HEK293 (cell line): Measurements from ENCODE around the gene LILRA6.

Source experiments
- HIC1 ChIP-seq: fragments of 450-650 bp; formaldehyde crosslinking; IDR thresholded peaks from 2 replicates; pipeline ENCODE4 v1.5.1; 2016; ENCODE audit warnings: missing biosample characterization, missing genetic modification characterization
- KLF16 ChIP-seq: fragments of 450-650 bp; formaldehyde crosslinking; IDR thresholded peaks from 2 replicates; pipeline ENCODE4 v1.5.1; 2017; ENCODE audit warnings: missing biosample characterization, missing genetic modification characterization
- PATZ1 ChIP-seq: fragments of 450-650 bp; formaldehyde crosslinking; IDR thresholded peaks from 2 replicates; pipeline ENCODE4 v1.5.1; 2016; ENCODE audit warnings: missing biosample characterization, missing genetic modification characterization
- SETDB1 ChIP-seq: IDR thresholded peaks from one replicate; pipeline ENCODE4 v1.6.1; 2017; ENCODE audit warnings: mild to moderate bottlenecking, low read length, moderate library complexity, mixed read lengths; ENCODE audit not compliant: insufficient read length
- SP2 ChIP-seq: fragments of 450-650 bp; formaldehyde crosslinking; IDR thresholded peaks from 2 replicates; pipeline ENCODE4 v1.5.1; 2016; ENCODE audit warnings: missing biosample characterization, missing genetic modification characterization
- ZBTB17 ChIP-seq: fragments of 450-650 bp; formaldehyde crosslinking; IDR thresholded peaks from 2 replicates; pipeline ENCODE4 v1.5.1; 2016; ENCODE audit warnings: missing biosample characterization, missing genetic modification characterization
- ZBTB21 ChIP-seq: fragments of 450-650 bp; formaldehyde crosslinking; IDR thresholded peaks from 2 replicates; pipeline ENCODE4 v1.5.1; 2017; ENCODE audit warnings: missing biosample characterization, missing genetic modification characterization
- ZFHX2 ChIP-seq: fragments of 450-650 bp; formaldehyde crosslinking; conservative IDR thresholded peaks from 2 replicates; pipeline ENCODE4 v1.5.1; 2016; ENCODE audit warnings: missing biosample characterization, missing genetic modification characterization
- ZNF10 ChIP-seq: fragments of 450-650 bp; formaldehyde crosslinking; IDR thresholded peaks from 2 replicates; pipeline ENCODE4 v1.5.1; 2017; ENCODE audit warnings: missing biosample characterization, missing genetic modification characterization
- ZNF324 ChIP-seq: fragments of 450-650 bp; formaldehyde crosslinking; IDR thresholded peaks from 2 replicates; pipeline ENCODE4 v1.5.1; 2016; ENCODE audit warnings: missing biosample characterization, missing genetic modification characterization
- ZNF341 ChIP-seq: fragments of 450-650 bp; formaldehyde crosslinking; IDR thresholded peaks from 2 replicates; pipeline ENCODE4; 2016; ENCODE audit warnings: low read depth, missing biosample characterization, missing genetic modification characterization
- ZNF350 ChIP-seq: fragments of 450-650 bp; formaldehyde crosslinking; IDR thresholded peaks from 2 replicates; pipeline ENCODE4 v1.5.0; 2017; ENCODE audit warnings: missing biosample characterization, mild to moderate bottlenecking, missing genetic modification characterization
- ZNF37A ChIP-seq: fragments of 450-650 bp; IDR thresholded peaks from 2 replicates; pipeline ENCODE4 v1.5.1; 2018; ENCODE audit warnings: missing biosample characterization, missing genetic modification characterization
- ZNF423 ChIP-seq: fragments of 450-650 bp; formaldehyde crosslinking; IDR thresholded peaks from 2 replicates; pipeline ENCODE4 v1.5.1; 2016; ENCODE audit warnings: missing biosample characterization, missing genetic modification characterization
- ZNF426 ChIP-seq: fragments of 450-650 bp; formaldehyde crosslinking; IDR thresholded peaks from 2 replicates; pipeline ENCODE4 v1.5.1; 2017; ENCODE audit warnings: missing biosample characterization, missing genetic modification characterization, mild to moderate bottlenecking, inconsistent platforms, moderate library complexity
- ZNF501 ChIP-seq: fragments of 450-650 bp; formaldehyde crosslinking; IDR thresholded peaks from 2 replicates; pipeline ENCODE4 v1.5.1; 2016; ENCODE audit warnings: missing biosample characterization, missing genetic modification characterization
- ZNF510 ChIP-seq: fragments of 450-650 bp; formaldehyde crosslinking; IDR thresholded peaks from 2 replicates; pipeline ENCODE4 v1.5.1; 2018; ENCODE audit warnings: mild to moderate bottlenecking, missing genetic modification characterization, missing biosample characterization; ENCODE audit not compliant: insufficient replicate concordance
- ZNF529 ChIP-seq: fragments of 450-650 bp; formaldehyde crosslinking; IDR thresholded peaks from 2 replicates; pipeline ENCODE4 v1.5.1; 2017; ENCODE audit warnings: missing genetic modification characterization, missing biosample characterization; ENCODE audit not compliant: insufficient replicate concordance
- ZNF629 ChIP-seq: fragments of 450-650 bp; formaldehyde crosslinking; IDR thresholded peaks from 2 replicates; pipeline ENCODE4 v1.5.1; 2017; ENCODE audit warnings: missing biosample characterization, missing genetic modification characterization
- ZNF701 ChIP-seq: fragments of 450-650 bp; formaldehyde crosslinking; IDR thresholded peaks from 2 replicates; pipeline ENCODE4 v1.5.1; 2016; ENCODE audit warnings: missing biosample characterization, missing genetic modification characterization
- ZNF76 ChIP-seq: fragments of 450-650 bp; formaldehyde crosslinking; IDR thresholded peaks from 2 replicates; pipeline ENCODE4; 2016; ENCODE audit warnings: low read depth, missing biosample characterization, missing genetic modification characterization, borderline replicate concordance
- ZNF777 ChIP-seq: fragments of 450-650 bp; formaldehyde crosslinking; IDR thresholded peaks from 2 replicates; pipeline ENCODE4 v1.5.1; 2017; ENCODE audit warnings: missing biosample characterization, missing genetic modification characterization, borderline replicate concordance
- ZNF791 ChIP-seq: fragments of 450-650 bp; formaldehyde crosslinking; IDR thresholded peaks from 2 replicates; pipeline ENCODE4 v1.5.1; 2016; ENCODE audit warnings: missing biosample characterization, missing genetic modification characterization
- ZNF843 ChIP-seq: fragments of 450-650 bp; formaldehyde crosslinking; IDR thresholded peaks from 2 replicates; pipeline ENCODE4 v1.5.1; 2016; ENCODE audit warnings: missing biosample characterization, missing genetic modification characterization
- ZSCAN16 ChIP-seq: fragments of 450-650 bp; formaldehyde crosslinking; IDR thresholded peaks from 2 replicates; pipeline ENCODE4 v1.5.1; 2016; ENCODE audit warnings: missing biosample characterization, missing genetic modification characterization
- ZXDB ChIP-seq: fragments of 450-650 bp; formaldehyde crosslinking; IDR thresholded peaks from 2 replicates; pipeline ENCODE4 v1.5.1; 2016; ENCODE audit warnings: missing biosample characterization, missing genetic modification characterization
- TF ChIP-seq, protein P1 (sequence below): fragments of 450-650 bp; formaldehyde crosslinking; IDR thresholded peaks from 2 replicates; pipeline ENCODE4 v1.5.1; 2017; ENCODE audit warnings: missing biosample characterization, missing genetic modification characterization
- TF ChIP-seq, protein P2 (sequence below): fragments of 450-650 bp; formaldehyde crosslinking; IDR thresholded peaks from 2 replicates; pipeline ENCODE4; 2016; ENCODE audit warnings: missing biosample characterization, missing genetic modification characterization
- TF ChIP-seq, protein P3 (sequence below): fragments of 450-650 bp; formaldehyde crosslinking; IDR thresholded peaks from 2 replicates; pipeline ENCODE4 v1.5.1; 2016; ENCODE audit warnings: missing biosample characterization, missing genetic modification characterization
- TF ChIP-seq, protein P4 (sequence below): fragments of 450-650 bp; formaldehyde crosslinking; IDR thresholded peaks from 2 replicates; pipeline ENCODE4 v1.5.1; 2016; ENCODE audit warnings: missing biosample characterization, missing genetic modification characterization

Gene LILRA6

GRCh38 chr19:54189735-54190502 is 52.7 kb downstream of the LILRA6 start (continued):
- TF ChIP-seq, protein P1, sequence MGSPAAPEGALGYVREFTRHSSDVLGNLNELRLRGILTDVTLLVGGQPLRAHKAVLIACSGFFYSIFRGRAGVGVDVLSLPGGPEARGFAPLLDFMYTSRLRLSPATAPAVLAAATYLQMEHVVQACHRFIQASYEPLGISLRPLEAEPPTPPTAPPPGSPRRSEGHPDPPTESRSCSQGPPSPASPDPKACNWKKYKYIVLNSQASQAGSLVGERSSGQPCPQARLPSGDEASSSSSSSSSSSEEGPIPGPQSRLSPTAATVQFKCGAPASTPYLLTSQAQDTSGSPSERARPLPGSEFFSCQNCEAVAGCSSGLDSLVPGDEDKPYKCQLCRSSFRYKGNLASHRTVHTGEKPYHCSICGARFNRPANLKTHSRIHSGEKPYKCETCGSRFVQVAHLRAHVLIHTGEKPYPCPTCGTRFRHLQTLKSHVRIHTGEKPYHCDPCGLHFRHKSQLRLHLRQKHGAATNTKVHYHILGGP (tag by site-specific recombination): no peak
- TF ChIP-seq ZSCAN16 (tag by site-specific recombination) (no peak), ZBTB21 (tag by site-specific recombination) (peak; percentile 90), ZFHX2 (peak; percentile 87), ZNF423 (tag by site-specific recombination) (peak; percentile 82), ZNF777 (peak; percentile 61; the same call in 1 of the 2 replicates), ZNF791 (tag by site-specific recombination) (no peak), ZNF324 (tag by site-specific recombination) (peak; percentile 84; the same call in 1 of the 2 replicates), KLF16 (tag by site-specific recombination) (peak; percentile 94), PATZ1 (tag by site-specific recombination) (peak; percentile 97), SETDB1 (no peak), ZNF501 (tag by site-specific recombination) (no peak; the same call in 1 of the 2 replicates), ZNF350 (tag by site-specific recombination) (no peak), ZNF529 (tag by site-specific recombination) (no peak), ZNF76 (tag by site-specific recombination) (peak; percentile 89), SP2 (tag by site-specific recombination) (peak; percentile 89), ZNF341 (tag by site-specific recombination) (peak; percentile 81), ZNF701 (tag by site-specific recombination) (no peak), ZBTB17 (tag by site-specific recombination) (no peak; the same call in 1 of the 2 replicates), HIC1 (peak; percentile 43; the same call in 1 of the 2 replicates), ZNF426 (tag by site-specific recombination) (no peak), ZNF510 (tag by site-specific recombination) (no peak), ZNF10 (tag by site-specific recombination) (no peak; the same call in 1 of the 2 replicates), ZXDB (tag by site-specific recombination) (peak; percentile 92), ZNF843 (peak; percentile 70), ZNF629 (tag by site-specific recombination) (peak; percentile 95), ZNF37A (tag by site-specific recombination) (no peak)
- TF ChIP-seq, protein P2, sequence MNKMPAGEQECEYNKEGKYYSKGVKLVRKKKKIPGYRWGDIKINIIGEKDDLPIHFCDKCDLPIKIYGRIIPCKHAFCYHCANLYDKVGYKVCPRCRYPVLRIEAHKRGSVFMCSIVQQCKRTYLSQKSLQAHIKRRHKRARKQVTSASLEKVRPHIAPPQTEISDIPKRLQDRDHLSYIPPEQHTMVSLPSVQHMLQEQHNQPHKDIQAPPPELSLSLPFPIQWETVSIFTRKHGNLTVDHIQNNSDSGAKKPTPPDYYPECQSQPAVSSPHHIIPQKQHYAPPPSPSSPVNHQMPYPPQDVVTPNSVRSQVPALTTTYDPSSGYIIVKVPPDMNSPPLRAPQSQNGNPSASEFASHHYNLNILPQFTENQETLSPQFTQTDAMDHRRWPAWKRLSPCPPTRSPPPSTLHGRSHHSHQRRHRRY (tag by site-specific recombination): no peak
- TF ChIP-seq, protein P3, sequence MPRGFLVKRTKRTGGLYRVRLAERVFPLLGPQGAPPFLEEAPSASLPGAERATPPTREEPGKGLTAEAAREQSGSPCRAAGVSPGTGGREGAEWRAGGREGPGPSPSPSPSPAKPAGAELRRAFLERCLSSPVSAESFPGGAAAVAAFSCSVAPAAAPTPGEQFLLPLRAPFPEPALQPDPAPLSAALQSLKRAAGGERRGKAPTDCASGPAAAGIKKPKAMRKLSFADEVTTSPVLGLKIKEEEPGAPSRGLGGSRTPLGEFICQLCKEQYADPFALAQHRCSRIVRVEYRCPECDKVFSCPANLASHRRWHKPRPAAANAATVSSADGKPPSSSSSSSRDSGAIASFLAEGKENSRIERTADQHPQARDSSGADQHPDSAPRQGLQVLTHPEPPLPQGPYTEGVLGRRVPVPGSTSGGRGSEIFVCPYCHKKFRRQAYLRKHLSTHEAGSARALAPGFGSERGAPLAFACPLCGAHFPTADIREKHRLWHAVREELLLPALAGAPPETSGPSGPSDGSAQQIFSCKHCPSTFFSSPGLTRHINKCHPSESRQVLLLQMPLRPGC (tag by site-specific recombination): peak; percentile 67; the same call in 1 of the 2 replicates
- TF ChIP-seq, protein P4, sequence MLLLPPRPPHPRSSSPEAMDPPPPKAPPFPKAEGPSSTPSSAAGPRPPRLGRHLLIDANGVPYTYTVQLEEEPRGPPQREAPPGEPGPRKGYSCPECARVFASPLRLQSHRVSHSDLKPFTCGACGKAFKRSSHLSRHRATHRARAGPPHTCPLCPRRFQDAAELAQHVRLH: 0 out of 2 replicates have a peak, but pooled peaks have one; percentile 36
- TF ChIP-seq, all 188 proteins: peak for 56
